ENCODE data around the gene THSD7A.

The THSD7A gene

GRCh38 chr7:11807000-11807399, 25.0 kb downstream of the THSD7A start:
- H3K9me3 ChIP-seq (replicated peaks; ENCODE audit: low read length), result no peaks in the 10 kb centered on the region
- no peaks in the 10 kb centered on the region for H3K4me1 ChIP-seq (ENCODE audit: control insufficient read depth, insufficient read depth, low read length)
- no peaks in the 10 kb centered on the region for H3K27me3 ChIP-seq (ENCODE audit: control insufficient read depth, insufficient read depth, low read length)
- no peak overlapping the region for H3K4me2 ChIP-seq (ENCODE audit: low read length)
- no peak overlapping the region for H3K4me3 ChIP-seq (ENCODE audit: low read length)
- H3K9ac ChIP-seq (ENCODE audit: low read depth, low read length), result no peak overlapping the region
- H3K36me3 ChIP-seq (ENCODE audit: insufficient read depth, low read length), result no peaks in the 10 kb centered on the region

- H3K4me3 ChIP-seq (ENCODE audit: low read length), result no peak overlapping the region
- no peak overlapping the region for H3K9ac ChIP-seq (ENCODE audit: low read depth, low read length)
- H3K4me1 ChIP-seq (ENCODE audit: control insufficient read depth, insufficient read depth, low read length), result no peaks in the 10 kb centered on the region
- no peaks in the 10 kb centered on the region for H3K9me3 ChIP-seq (replicated peaks; ENCODE audit: low read length)
- H3K4me2 ChIP-seq (ENCODE audit: low read length), result no peak overlapping the region
- H3K36me3 ChIP-seq (ENCODE audit: insufficient read depth, low read length), result no peaks in the 10 kb centered on the region
- no peaks in the 10 kb centered on the region for H3K27me3 ChIP-seq (ENCODE audit: control insufficient read depth, insufficient read depth, low read length)
Observed at GRCh38 chr7:11804621-11805020, 27.4 kb downstream of the THSD7A start.

- no peaks in the 10 kb centered on the region for H3K27me3 ChIP-seq (ENCODE audit: control insufficient read depth, insufficient read depth, low read length)
- H3K9me3 ChIP-seq (replicated peaks; ENCODE audit: low read length), result no peaks in the 10 kb centered on the region
- H3K4me3 ChIP-seq (ENCODE audit: low read length), result no peak overlapping the region
- no peak overlapping the region for H3K4me2 ChIP-seq (ENCODE audit: low read length)
- no peaks in the 10 kb centered on the region for H3K36me3 ChIP-seq (ENCODE audit: insufficient read depth, low read length)
- H3K4me1 ChIP-seq (ENCODE audit: control insufficient read depth, insufficient read depth, low read length), result no peaks in the 10 kb centered on the region
- H3K9ac ChIP-seq (ENCODE audit: low read depth, low read length), result no peak overlapping the region
Observed at GRCh38 chr7:11795231-11795630, 36.8 kb downstream of the THSD7A start.

- Histone ChIP-seq H3K9ac (ENCODE audit: low read depth, low read length) (no peak overlapping the region), H3K4me1 (ENCODE audit: control insufficient read depth, insufficient read depth, low read length) (no peaks in the 10 kb centered on the region), H3K36me3 (ENCODE audit: insufficient read depth, low read length) (no peaks in the 10 kb centered on the region), H3K9me3 (replicated peaks; ENCODE audit: low read length) (no peaks in the 10 kb centered on the region), H3K4me3 (ENCODE audit: low read length) (no peak overlapping the region), H3K4me2 (ENCODE audit: low read length) (no peak overlapping the region), H3K27me3 (ENCODE audit: control insufficient read depth, insufficient read depth, low read length) (no peaks in the 10 kb centered on the region)
Observed at GRCh38 chr7:11792166-11792565, 39.8 kb downstream of the THSD7A start.

GRCh38 chr7:11788568-11788967, 43.4 kb downstream of the THSD7A start:
- H3K9me3 ChIP-seq (replicated peaks; ENCODE audit: low read length), result no peaks in the 10 kb centered on the region
- H3K4me1 ChIP-seq (ENCODE audit: control insufficient read depth, insufficient read depth, low read length), result peaks cover 7% of the 10 kb centered on the region
- H3K4me3 ChIP-seq (ENCODE audit: low read length), result no peak overlapping the region

GRCh38 chr7:11787534-11787933, 44.5 kb downstream of the THSD7A start:
- H3K4me2 ChIP-seq (ENCODE audit: low read length), result no peak overlapping the region
- no peaks in the 10 kb centered on the region for H3K9me3 ChIP-seq (replicated peaks; ENCODE audit: low read length)
- no peaks in the 10 kb centered on the region for H3K36me3 ChIP-seq (ENCODE audit: insufficient read depth, low read length)
- H3K9ac ChIP-seq (ENCODE audit: low read depth, low read length), result no peak overlapping the region
- no peak overlapping the region for H3K4me3 ChIP-seq (ENCODE audit: low read length)
- H3K4me1 ChIP-seq (ENCODE audit: control insufficient read depth, insufficient read depth, low read length), result peaks cover 7% of the 10 kb centered on the region
- H3K27me3 ChIP-seq (ENCODE audit: control insufficient read depth, insufficient read depth, low read length), result no peaks in the 10 kb centered on the region

More at GRCh38 chr7:11788568-11788967, 43.4 kb downstream of the THSD7A start:
- Histone ChIP-seq H3K9ac (ENCODE audit: low read depth, low read length) (no peak overlapping the region), H3K36me3 (ENCODE audit: insufficient read depth, low read length) (no peaks in the 10 kb centered on the region), H3K4me2 (ENCODE audit: low read length) (no peak overlapping the region), H3K27me3 (ENCODE audit: control insufficient read depth, insufficient read depth, low read length) (no peaks in the 10 kb centered on the region)

- no peaks in the 10 kb centered on the region for H3K36me3 ChIP-seq (ENCODE audit: insufficient read depth, low read length)
- H3K4me2 ChIP-seq (ENCODE audit: low read length), result no peak overlapping the region
- peaks cover 7% of the 10 kb centered on the region for H3K4me1 ChIP-seq (ENCODE audit: control insufficient read depth, insufficient read depth, low read length)
- H3K27me3 ChIP-seq (ENCODE audit: control insufficient read depth, insufficient read depth, low read length), result no peaks in the 10 kb centered on the region
- H3K4me3 ChIP-seq (ENCODE audit: low read length), result no peak overlapping the region
- no peak overlapping the region for H3K9ac ChIP-seq (ENCODE audit: low read depth, low read length)
- H3K9me3 ChIP-seq (replicated peaks; ENCODE audit: low read length), result no peaks in the 10 kb centered on the region
Observed at GRCh38 chr7:11786186-11786585, 45.8 kb downstream of the THSD7A start.

GRCh38 chr7:11784769-11785536, 47.0 kb downstream of the THSD7A start:
- Histone ChIP-seq H3K4me2 (ENCODE audit: low read length) (no peak overlapping the region), H3K36me3 (ENCODE audit: insufficient read depth, low read length) (no peaks in the 10 kb centered on the region), H3K4me3 (ENCODE audit: low read length) (no peak overlapping the region), H3K9me3 (replicated peaks; ENCODE audit: low read length) (no peaks in the 10 kb centered on the region), H3K27me3 (ENCODE audit: control insufficient read depth, insufficient read depth, low read length) (no peaks in the 10 kb centered on the region), H3K4me1 (ENCODE audit: control insufficient read depth, insufficient read depth, low read length) (peaks cover 7% of the 10 kb centered on the region), H3K9ac (ENCODE audit: low read depth, low read length) (no peak overlapping the region)

GRCh38 chr7:11779864-11780674, 51.9 kb downstream of the THSD7A start:
- no peak overlapping the region for H3K4me2 ChIP-seq (ENCODE audit: low read length)
- H3K9me3 ChIP-seq (replicated peaks; ENCODE audit: low read length), result no peaks in the 10 kb centered on the region
- H3K4me1 ChIP-seq (ENCODE audit: control insufficient read depth, insufficient read depth, low read length), result no peaks in the 10 kb centered on the region
- no peak overlapping the region for H3K4me3 ChIP-seq (ENCODE audit: low read length)
- H3K36me3 ChIP-seq (ENCODE audit: insufficient read depth, low read length), result no peaks in the 10 kb centered on the region
- H3K9ac ChIP-seq (ENCODE audit: low read depth, low read length), result no peak overlapping the region
- no peaks in the 10 kb centered on the region for H3K27me3 ChIP-seq (ENCODE audit: control insufficient read depth, insufficient read depth, low read length)

- no peaks in the 10 kb centered on the region for H3K4me1 ChIP-seq (ENCODE audit: control insufficient read depth, insufficient read depth, low read length)
- H3K36me3 ChIP-seq (ENCODE audit: insufficient read depth, low read length), result no peaks in the 10 kb centered on the region
- no peaks in the 10 kb centered on the region for H3K27me3 ChIP-seq (ENCODE audit: control insufficient read depth, insufficient read depth, low read length)
- no peak overlapping the region for H3K9ac ChIP-seq (ENCODE audit: low read depth, low read length)
- no peaks in the 10 kb centered on the region for H3K9me3 ChIP-seq (replicated peaks; ENCODE audit: low read length)
- H3K4me3 ChIP-seq (ENCODE audit: low read length), result no peak overlapping the region
- H3K4me2 ChIP-seq (ENCODE audit: low read length), result no peak overlapping the region
Observed at GRCh38 chr7:11776039-11776438, 56.0 kb downstream of the THSD7A start.

GRCh38 chr7:11775401-11775800, 56.6 kb downstream of the THSD7A start:
- Histone ChIP-seq H3K9me3 (replicated peaks; ENCODE audit: low read length) (no peaks in the 10 kb centered on the region), H3K9ac (ENCODE audit: low read depth, low read length) (no peak overlapping the region), H3K36me3 (ENCODE audit: insufficient read depth, low read length) (no peaks in the 10 kb centered on the region), H3K27me3 (ENCODE audit: control insufficient read depth, insufficient read depth, low read length) (no peaks in the 10 kb centered on the region), H3K4me3 (ENCODE audit: low read length) (no peak overlapping the region), H3K4me1 (ENCODE audit: control insufficient read depth, insufficient read depth, low read length) (no peaks in the 10 kb centered on the region), H3K4me2 (ENCODE audit: low read length) (no peak overlapping the region)

Measured in skeletal muscle satellite cell (primary cell).